Measurements from ENCODE around the gene NBAS. TPM values are rescaled to one million over a fixed set of nuclear protein-coding genes. Genes with fewer than 3 reads are reported as not detected.

The NBAS gene
- total and polyA plus RNA-seq, 8 donors: 14.5 to 96.2 (median 41.2) TPM

DNA sequence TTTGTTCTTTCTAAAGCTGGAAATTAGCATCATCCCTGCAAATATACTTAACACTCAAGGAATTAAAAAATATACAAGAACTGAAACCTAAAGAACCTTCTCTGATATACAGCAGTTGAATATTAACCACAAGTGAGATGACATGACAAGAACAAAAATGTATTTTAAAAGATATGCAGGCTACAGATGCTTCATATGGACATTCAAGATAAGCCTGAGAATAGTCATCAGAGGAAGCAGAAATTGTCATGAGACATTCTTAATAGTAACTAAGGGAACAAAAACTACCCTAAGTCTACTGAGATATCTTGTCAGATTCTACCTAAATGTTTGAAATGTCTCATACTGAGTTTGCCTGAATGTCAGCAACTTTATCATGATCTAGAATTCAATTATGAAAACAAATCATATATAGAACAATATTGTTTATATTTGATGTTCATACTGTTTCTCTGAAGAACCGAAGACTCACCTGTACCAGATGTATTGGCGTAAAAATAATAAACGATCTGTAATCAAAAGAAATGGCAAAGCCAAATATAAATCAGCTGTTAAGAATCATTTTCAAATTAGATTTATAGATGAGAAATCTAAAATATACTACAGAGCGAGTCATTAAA, 4.7 kb downstream of the NBAS start:
- no peak for DNase-seq
- TF ChIP-seq EP300 (IDR thresholded peaks at IDR 0.05): no peak
- TF ChIP-seq, protein P1, sequence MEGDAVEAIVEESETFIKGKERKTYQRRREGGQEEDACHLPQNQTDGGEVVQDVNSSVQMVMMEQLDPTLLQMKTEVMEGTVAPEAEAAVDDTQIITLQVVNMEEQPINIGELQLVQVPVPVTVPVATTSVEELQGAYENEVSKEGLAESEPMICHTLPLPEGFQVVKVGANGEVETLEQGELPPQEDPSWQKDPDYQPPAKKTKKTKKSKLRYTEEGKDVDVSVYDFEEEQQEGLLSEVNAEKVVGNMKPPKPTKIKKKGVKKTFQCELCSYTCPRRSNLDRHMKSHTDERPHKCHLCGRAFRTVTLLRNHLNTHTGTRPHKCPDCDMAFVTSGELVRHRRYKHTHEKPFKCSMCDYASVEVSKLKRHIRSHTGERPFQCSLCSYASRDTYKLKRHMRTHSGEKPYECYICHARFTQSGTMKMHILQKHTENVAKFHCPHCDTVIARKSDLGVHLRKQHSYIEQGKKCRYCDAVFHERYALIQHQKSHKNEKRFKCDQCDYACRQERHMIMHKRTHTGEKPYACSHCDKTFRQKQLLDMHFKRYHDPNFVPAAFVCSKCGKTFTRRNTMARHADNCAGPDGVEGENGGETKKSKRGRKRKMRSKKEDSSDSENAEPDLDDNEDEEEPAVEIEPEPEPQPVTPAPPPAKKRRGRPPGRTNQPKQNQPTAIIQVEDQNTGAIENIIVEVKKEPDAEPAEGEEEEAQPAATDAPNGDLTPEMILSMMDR (IDR thresholded peaks at IDR 0.05): no peak
- TF ChIP-seq POLR2A (IDR thresholded peaks at IDR 0.05): no peak
- TF ChIP-seq POLR2AphosphoS5 (IDR thresholded peaks at IDR 0.05): no peak
- WGBS, 5 donors: 91 to 95% (median 92%) methylated on average over 4 of the region's 4 CpGs
- Histone ChIP-seq H3K27me3 (no peaks in the 10 kb centered on the region), H3K4me1 (peaks cover 14 to 31% (median 27%) of the 10 kb centered on the region in 4 donors), H3K27ac (no peak overlapping the region), H3K9me3 (no peaks in the 10 kb centered on the region), H3K36me3 (peaks cover 0 to 42% (median 35%) of the 10 kb centered on the region in 4 donors), H3K4me3 (no peak overlapping the region)
- intact Hi-C loops (cut with DNase I; ENCODE audit: low total_unique reads): no loop called here

GRCh38 chr2:15555760-15556193, 5.4 kb downstream of the NBAS start:
- no peak for DNase-seq
- Histone ChIP-seq H3K36me3 (peaks cover 0 to 47% (median 38%) of the 10 kb centered on the region in 4 donors), H3K27ac (no peak overlapping the region), H3K4me1 (peaks cover 14 to 31% (median 27%) of the 10 kb centered on the region in 4 donors), H3K9me3 (no peaks in the 10 kb centered on the region), H3K27me3 (no peaks in the 10 kb centered on the region), H3K4me3 (no peak overlapping the region)
- WGBS, 5 donors: 88 to 93% (median 93%) methylated on average over 3 of the region's 3 CpGs
- intact Hi-C loops (cut with DNase I; ENCODE audit: low total_unique reads): no loop called here
- TF ChIP-seq, protein P1 (IDR thresholded peaks at IDR 0.05): no peak
- no peak for TF ChIP-seq POLR2A (IDR thresholded peaks at IDR 0.05)
- no peak for TF ChIP-seq EP300 (IDR thresholded peaks at IDR 0.05)
- TF ChIP-seq POLR2AphosphoS5 (IDR thresholded peaks at IDR 0.05): no peak

- TF ChIP-seq, protein P1 (IDR thresholded peaks at IDR 0.05): no peak
- TF ChIP-seq POLR2A (IDR thresholded peaks at IDR 0.05) (no peak), POLR2AphosphoS5 (IDR thresholded peaks at IDR 0.05) (no peak), EP300 (IDR thresholded peaks at IDR 0.05) (no peak)
- peaks cover 6 to 58% (median 49%) of the 10 kb centered on the region in 4 donors for H3K36me3 ChIP-seq
- H3K4me3 ChIP-seq: no peak overlapping the region
- DNase-seq: no peak
- intact Hi-C loops (cut with DNase I; ENCODE audit: low total_unique reads): no loop called here
- H3K27ac ChIP-seq: no peak overlapping the region
- no peaks in the 10 kb centered on the region for H3K9me3 ChIP-seq
- H3K4me1 ChIP-seq: peaks cover 4 to 23% (median 19%) of the 10 kb centered on the region in 4 donors
- 79 to 88% (median 84%) methylated on average over 5 of the region's 5 CpGs for WGBS, 5 donors
- no peaks in the 10 kb centered on the region for H3K27me3 ChIP-seq
Observed at GRCh38 chr2:15554525-15555218, 6.5 kb downstream of the NBAS start.

DNA sequence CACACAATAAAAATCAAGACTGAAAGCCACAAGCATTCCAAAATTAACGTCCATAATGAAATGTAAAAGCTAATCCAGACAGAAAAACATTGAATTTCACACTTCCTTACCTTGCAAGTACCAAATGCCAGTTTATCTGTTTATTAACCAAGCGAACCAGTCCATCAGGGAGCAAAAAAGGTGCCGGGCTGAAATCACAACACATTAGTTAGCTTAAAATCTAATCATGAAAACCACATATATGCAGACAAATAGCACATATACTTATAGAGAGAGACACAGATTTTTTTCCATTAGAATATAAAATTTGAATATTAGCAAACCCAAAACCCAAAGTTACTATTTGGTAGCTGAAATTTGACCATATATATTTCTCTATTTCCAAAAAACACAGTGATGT, 7.2 kb downstream of the NBAS start:
- Histone ChIP-seq H3K4me3 (no peak overlapping the region), H3K27ac (no peak overlapping the region), H3K36me3 (peaks cover 11 to 65% (median 56%) of the 10 kb centered on the region in 4 donors), H3K4me1 (peaks cover 0 to 15% (median 12%) of the 10 kb centered on the region in 4 donors), H3K27me3 (no peaks in the 10 kb centered on the region), H3K9me3 (no peaks in the 10 kb centered on the region)
- intact Hi-C loops (cut with DNase I; ENCODE audit: low total_unique reads): no loop called here
- TF ChIP-seq, protein P1 (IDR thresholded peaks at IDR 0.05): no peak
- TF ChIP-seq POLR2AphosphoS5 (IDR thresholded peaks at IDR 0.05) (no peak), EP300 (IDR thresholded peaks at IDR 0.05) (no peak), POLR2A (IDR thresholded peaks at IDR 0.05) (no peak)
- WGBS, 5 donors: 87 to 93% (median 91%) methylated on average over 3 of the region's 3 CpGs
- DNase-seq: no peak
